NOMO-1 treated with DMSO at 0.1 percent for 48 hours (cell line): ENCODE measurements around the gene FAM98A.

Experiments used
- DNase-seq: peaks from one replicate; lab custom pipeline; 2025; ENCODE audit not compliant: unreplicated experiment; lab: John Stamatoyannopoulos, UW

The FAM98A gene

DNA sequence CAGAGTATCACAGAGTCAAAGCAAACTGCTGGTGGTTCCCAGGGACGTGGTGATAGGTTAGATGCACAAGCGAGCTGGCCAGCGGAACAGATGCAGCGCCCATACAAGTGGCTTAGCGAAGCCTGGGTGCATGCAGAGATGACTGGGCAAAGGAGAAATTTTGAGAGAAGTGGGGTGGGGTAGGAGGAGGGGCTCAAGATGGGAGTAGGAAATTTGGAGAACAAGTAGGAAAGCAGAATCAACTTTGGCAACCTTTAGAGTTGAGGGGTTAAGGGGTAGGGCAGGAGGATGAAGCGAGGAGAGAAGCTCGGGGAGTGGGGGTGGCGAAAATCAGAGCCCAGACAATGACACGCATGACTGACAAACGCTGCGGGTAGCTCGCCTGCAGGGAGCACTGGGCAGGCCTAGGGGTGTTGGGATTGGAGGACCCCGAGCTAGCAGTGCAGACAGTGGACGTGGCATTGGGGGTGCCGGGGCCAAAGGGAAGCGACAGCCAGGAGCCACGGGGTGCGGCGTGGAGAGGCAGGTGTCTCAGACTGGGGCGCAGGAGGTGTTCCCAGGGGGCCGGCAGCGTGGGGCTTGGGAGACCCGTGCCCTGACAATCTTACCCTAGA lies 431 bp downstream of the FAM98A start:
- peak; percentile 21 for DNase-seq

DNA sequence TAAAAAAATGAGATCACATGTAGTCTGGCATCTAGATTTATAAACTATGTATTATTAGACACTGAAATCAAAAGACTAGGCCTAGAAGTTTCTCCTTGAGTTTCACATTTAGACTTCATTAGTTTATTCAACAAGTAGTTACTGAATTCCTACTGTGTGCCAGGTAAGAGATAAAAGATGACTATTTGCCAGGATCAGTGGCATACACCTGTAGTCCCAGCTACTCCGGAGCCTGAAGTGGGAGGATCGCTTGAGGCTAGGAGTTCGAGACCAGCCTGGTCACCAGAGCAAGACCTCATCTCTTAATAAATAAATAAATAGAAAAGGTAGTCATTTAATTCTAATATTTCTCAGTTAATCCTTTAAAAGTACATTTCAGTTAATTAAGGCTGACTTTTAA lies 2.1 kb downstream of the FAM98A start:
- no peak for DNase-seq

- DNase-seq: no peak
These were observed 3.7 kb downstream of the FAM98A start for GRCh38 chr2:33595385-33595784.

GRCh38 chr2:33589444-33589843 lies 9.7 kb downstream of the FAM98A start:
- DNase-seq: no peak

DNA sequence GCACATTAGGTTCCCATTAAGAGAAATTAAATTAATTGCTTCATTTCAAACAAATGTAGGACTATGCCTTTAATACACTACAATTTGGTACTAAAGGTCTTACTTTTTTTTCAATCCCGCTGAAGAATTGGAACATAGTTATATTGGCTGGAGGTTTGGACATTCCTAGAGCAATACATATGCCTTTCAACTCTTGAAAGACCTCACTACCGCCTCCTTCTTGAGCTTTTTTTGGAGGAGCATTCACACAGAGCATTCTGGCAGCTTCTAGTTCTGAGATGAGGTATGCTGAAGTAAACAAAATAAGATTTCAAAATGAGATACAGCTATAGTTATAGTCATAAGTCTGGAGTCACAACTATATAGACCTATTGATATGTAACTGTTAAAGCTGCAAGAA lies 10.9 kb downstream of the FAM98A start:
- DNase-seq: no peak

DNA sequence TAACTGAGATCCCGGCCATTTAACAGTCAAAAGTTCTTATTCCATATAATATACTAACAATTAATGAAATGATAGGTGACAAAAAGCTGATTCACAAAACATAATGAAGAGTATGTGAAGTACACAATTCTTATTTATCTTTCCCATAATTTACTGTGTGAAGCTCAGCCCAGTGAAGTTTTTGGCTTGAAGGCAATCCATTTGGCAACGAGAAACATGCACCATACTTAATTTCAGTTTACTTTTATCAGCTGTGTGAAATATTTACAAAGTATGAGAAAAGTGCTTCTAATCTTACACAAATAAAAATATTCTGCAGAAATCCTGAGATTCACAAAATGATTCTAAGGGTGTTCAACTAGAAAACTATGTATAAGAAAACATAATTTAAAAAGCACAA lies 12.3 kb downstream of the FAM98A start:
- no peak for DNase-seq

DNA sequence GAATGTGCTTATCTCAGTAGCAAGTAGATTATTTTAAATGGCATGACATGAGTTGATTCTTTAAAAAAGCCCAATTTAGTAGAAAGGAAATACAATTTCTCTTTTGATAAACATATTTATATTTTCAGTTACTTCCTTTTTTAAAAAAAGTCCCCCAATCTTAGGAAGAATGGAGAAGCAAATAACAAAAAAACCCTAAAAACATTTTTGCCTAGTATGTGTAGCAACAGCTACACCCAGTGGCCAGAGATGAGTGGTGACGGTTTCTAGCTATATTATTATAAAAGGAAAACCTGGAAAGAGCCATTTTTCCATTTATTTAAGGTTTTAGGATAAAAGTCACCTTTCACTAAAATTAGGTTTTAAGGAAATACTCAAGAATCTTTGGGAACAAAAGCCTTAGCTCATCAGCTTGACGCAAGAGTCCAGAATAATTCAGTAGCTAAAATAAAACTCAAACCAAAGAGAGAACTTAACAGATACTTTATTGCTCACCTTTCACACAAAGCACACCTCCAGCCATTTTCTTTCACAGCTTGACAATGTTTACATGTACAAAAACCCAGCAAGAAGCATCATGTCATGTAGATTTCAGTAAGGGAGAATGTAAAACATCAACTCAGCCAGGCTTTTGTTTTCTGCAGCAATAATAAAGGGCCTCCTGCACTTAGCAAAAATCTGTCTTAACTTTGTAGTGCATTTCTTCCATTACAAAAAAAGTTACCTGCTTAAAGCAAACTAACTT lies 15.7 kb downstream of the FAM98A start:
- peak; percentile 49 for DNase-seq

DNA sequence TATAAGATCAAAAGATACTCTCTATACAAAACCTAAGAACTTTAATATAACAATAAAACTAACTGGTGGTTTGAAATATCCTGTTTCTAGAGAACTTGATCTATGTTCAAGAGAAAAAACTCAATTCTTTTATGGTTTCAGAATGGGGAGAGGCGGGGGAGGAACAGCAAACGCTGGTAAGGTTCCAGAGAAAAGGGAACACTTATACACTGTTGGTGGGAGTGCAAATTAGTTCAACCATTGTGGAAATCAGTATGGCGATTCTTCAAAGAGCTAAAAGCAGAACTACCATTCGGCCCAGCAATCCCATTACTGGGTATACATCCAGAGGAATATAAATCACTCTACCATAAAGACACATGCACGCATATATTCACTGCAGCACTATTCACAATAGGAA lies 17.2 kb downstream of the FAM98A start:
- no peak for DNase-seq

DNA sequence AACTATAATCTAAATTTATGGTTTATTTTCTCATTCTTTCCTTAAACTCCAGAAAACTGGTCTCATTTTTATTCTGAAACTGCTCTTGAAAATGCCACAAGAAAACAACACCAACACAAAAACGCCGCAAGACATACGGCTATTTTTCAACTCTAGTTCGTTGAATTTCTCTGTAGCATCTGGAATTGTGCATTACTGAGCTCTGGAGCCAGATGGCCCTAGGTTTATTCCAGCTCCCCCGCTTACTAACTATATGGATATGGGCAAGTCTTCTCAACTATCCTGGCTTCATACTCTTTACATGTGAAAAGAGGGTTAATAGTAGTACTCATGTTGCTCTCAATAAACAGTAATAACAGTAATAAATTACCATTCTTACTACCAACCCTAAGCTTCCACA lies 19.9 kb downstream of the FAM98A start:
- DNase-seq: no peak

DNA sequence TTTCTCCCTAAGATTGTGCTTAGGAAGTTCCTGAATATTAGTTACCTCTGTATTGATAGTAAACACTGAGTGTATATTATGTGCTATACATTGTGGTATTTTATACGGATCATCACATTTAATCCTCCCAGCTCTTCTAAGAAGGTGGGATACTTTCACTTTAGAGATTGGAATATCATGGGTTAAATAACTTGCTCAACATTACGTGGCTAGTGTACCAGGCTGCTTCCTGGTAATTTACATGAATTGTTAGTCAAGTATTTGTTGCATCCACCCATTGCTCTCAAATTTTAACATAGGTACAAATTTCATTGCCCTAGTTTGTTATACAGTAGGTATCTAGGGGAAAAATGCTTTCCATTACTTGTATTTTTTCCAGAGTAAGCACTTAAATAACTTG lies 21.4 kb downstream of the FAM98A start:
- no peak for DNase-seq

- no peak for DNase-seq
These were observed 22.0 kb downstream of the FAM98A start for GRCh38 chr2:33577084-33577483.

DNA sequence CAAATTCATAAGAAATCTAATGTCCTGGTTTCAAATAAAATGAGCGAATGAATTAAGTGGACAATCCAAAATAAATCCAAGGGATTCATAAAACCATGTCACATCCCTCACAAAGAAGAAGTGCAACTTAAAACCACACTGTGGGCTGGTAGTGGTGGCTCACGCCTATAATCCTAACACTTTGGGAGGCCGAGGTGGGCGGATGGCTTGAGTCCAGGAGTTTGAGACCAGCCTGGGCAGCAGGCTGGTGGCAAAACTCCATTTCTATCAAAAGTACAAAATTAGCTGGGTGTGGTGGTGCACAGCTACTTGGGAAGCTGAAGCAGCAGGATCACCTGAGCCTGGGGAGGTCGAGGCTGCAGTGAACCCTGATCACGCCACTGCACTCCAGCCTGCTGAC lies 25.4 kb downstream of the FAM98A start:
- DNase-seq: no peak

GRCh38 chr2:33570681-33571080 lies 28.4 kb downstream of the FAM98A start:
- DNase-seq: no peak

DNA sequence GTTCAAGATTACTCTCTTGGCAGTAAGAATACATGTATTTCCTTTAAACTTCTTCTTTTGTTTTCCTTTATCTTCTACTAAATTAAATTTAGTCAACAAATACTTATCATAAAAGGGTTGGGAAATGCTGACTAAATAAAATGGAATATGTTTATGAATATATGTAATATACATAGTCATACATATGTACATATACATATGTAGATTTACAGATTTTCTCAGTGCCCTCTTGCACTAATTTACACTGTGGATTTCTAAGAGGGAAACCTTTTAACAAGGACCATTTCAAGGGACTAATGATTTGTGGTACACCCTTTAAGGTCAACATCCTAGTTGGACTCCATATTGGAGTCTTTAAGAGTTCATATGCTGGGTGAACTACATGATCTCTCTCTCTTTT lies 37.2 kb downstream of the FAM98A start:
- no peak for DNase-seq

DNA sequence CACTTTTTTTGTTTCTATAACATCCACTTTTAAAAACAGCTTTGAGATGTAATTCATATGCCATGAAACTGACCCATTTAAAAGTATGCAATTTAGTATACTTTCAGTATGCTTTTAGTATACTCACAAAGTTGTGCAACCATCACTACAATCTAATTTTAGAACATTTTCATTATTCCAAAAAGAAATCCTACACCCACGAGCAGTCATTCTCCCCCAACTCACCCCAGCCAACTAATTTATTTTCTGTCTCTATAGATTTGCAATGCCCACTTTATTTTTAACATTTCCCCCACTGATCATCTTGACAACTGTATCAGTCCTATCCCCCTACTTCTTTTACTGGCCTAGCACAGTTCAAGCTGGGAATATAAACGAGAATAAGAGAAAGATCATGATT lies 39.1 kb downstream of the FAM98A start:
- no peak for DNase-seq

DNA sequence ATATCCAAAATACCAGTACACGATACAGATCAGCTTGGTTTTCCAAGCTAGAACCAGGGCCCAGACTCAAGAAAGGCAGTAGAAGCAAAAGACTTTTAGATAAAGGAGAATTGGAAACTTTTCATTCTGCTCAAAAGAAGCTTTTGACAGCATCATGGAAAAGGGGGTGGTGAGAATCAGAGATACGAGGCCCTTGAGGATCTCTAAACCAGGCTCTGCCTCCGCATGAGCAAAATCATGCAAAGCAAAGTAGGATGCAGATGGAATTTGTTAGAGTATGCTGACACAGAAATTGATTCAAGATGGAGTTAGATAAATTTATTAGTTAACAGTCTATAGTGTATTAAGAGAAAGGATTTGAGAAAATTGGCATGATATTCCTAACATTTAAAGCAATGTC lies 39.8 kb downstream of the FAM98A start:
- no peak for DNase-seq

- DNase-seq: no peak
These were observed 43.4 kb downstream of the FAM98A start for GRCh38 chr2:33555681-33556080.

DNA sequence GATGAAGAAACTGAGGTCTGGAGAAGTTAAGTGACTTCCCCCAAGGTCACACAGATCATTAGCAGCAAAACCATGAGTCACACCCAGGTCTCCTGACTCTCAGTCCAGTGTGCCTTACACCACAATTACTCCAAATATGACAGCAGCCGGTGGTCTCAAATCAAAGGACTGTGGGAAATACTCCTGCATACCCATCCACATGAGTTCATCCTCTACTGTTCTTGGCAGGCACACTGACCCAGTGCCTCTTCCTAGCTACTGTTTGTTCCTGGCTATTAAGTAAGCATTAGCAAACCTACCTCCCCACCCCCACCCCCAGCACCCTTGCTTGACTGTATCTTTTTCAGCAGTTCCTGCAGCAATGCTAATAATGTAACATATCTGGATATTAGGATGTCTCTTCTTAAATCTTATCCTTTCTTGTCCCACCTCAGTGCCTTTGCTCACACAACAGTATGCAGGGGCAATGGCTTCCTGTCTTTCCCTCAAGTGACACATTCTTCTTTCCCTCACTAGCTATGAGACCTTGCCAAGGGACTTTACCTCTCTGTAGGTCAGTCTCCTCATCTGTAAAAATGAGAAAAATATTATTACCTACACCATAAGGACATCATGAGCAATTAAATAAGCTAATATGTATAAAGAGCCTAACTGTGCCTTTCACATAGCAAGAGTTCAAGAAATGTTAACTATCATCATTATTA lies 46.2 kb downstream of the FAM98A start:
- DNase-seq: peak; percentile 35

- DNase-seq: no peak
These were observed 48.9 kb downstream of the FAM98A start for GRCh38 chr2:33550206-33550605.

DNA sequence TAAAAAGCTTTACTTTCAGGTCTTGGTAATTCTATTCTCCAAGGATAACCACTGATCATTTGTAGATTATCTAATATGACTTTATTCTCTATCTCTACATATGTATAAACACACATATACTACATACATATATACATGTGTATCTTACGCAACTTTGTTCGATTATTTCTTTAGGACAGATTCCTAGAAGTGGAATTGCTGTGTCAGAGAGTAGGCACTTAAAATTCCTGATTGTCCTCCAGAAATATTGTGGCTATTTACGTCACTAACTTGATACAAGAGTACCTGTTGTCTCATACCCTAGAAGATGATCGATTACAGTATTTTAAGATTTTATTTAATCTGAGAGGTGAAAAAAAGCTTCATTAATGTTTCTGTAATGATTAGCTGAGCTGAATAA lies 57.9 kb downstream of the FAM98A start:
- no peak for DNase-seq

DNA sequence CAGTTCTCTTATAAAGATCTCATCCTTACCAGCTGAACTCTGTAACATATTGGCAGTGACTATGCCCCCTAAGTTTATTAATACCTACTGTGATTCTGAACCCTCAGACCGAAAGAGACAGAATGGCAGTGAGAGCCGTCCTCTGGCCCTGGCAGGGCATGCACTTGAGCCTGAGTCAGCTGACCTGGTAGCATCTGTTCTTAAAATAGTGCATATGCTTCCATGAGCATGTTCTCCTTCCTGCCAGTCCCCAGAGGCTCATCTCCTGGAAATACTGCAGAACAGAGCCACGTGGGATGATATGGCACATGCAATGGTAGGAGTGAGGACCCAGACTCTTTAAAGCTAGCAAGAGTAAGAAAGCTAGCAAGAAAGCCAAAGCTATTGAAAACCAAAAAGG lies 63.7 kb downstream of the FAM98A start:
- no peak for DNase-seq
